Measurements from ENCODE around the gene SYMPK.

GRCh38 chr19:45852983-45853382 lies 10.0 kb downstream of the SYMPK start:
- TF ChIP-seq, protein P1, sequence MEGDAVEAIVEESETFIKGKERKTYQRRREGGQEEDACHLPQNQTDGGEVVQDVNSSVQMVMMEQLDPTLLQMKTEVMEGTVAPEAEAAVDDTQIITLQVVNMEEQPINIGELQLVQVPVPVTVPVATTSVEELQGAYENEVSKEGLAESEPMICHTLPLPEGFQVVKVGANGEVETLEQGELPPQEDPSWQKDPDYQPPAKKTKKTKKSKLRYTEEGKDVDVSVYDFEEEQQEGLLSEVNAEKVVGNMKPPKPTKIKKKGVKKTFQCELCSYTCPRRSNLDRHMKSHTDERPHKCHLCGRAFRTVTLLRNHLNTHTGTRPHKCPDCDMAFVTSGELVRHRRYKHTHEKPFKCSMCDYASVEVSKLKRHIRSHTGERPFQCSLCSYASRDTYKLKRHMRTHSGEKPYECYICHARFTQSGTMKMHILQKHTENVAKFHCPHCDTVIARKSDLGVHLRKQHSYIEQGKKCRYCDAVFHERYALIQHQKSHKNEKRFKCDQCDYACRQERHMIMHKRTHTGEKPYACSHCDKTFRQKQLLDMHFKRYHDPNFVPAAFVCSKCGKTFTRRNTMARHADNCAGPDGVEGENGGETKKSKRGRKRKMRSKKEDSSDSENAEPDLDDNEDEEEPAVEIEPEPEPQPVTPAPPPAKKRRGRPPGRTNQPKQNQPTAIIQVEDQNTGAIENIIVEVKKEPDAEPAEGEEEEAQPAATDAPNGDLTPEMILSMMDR (IDR thresholded peaks at IDR 0.05; ENCODE audit: insufficient read depth, low read length, poor library complexity, severe bottlenecking) = no peak
- no peak for TF ChIP-seq EZH2phosphoT487 (conservative IDR thresholded peaks at IDR 0.05; ENCODE audit: low read length)
